ENCODE results near the gene GABRD.

GABRD gene

GRCh38 chr1:2009101-2010053, 9.8 kb upstream of the GABRD start:
- intact Hi-C loops (cut with DNase I): no loop called here
- DNase-seq: no peak

GRCh38 chr1:2014181-2014580, 5.0 kb upstream of the GABRD start:
- intact Hi-C loops (cut with DNase I): no loop called here

GRCh38 chr1:2014741-2015735, 4.1 kb upstream of the GABRD start:
- no peak for DNase-seq
- intact Hi-C loops (cut with DNase I): no loop called here

More at GRCh38 chr1:2014181-2014580, 5.0 kb upstream of the GABRD start:
- DNase-seq: no peak

GRCh38 chr1:2016123-2016522, 3.0 kb upstream of the GABRD start:
- intact Hi-C loops (cut with DNase I): no loop called here
- DNase-seq: no peak

- no peak for DNase-seq
Observed at GRCh38 chr1:2018217-2019171, 651 bp upstream of the GABRD start.

GRCh38 chr1:2019571-2020309, 595 bp downstream of the GABRD start:
- peak in 2 of 42 donors; percentile 37 to 40 for DNase-seq
- intact Hi-C loops (cut with DNase I): no loop called here

More at GRCh38 chr1:2018217-2019171, 651 bp upstream of the GABRD start:
- intact Hi-C loops (cut with DNase I): no loop called here

- intact Hi-C loops (cut with DNase I): no loop called here
- DNase-seq: no peak
Observed at GRCh38 chr1:2020310-2020655, 1.1 kb downstream of the GABRD start.

- DNase-seq: peak; percentile 59 to 95 (median 83)
- intact Hi-C loops (cut with DNase I): no loop called here
Observed at GRCh38 chr1:2021550-2021949, 2.4 kb downstream of the GABRD start.

GRCh38 chr1:2022063-2022770, 3.1 kb downstream of the GABRD start:
- peak in 2 of 42 donors; percentile 36 to 54 for DNase-seq
- intact Hi-C loops (cut with DNase I): no loop called here

GRCh38 chr1:2023187-2023586, 4.0 kb downstream of the GABRD start:
- DNase-seq: peak in 1 of 42 donors; percentile 23
- intact Hi-C loops (cut with DNase I): no loop called here

- intact Hi-C loops (cut with DNase I): no loop called here
- DNase-seq: no peak
Observed at GRCh38 chr1:2024451-2024850, 5.3 kb downstream of the GABRD start.

GRCh38 chr1:2024887-2025286, 5.7 kb downstream of the GABRD start:
- DNase-seq: no peak
- intact Hi-C loops (cut with DNase I): no loop called here

- intact Hi-C loops (cut with DNase I): no loop called here
- peak in 4 of 42 donors; percentile 20 to 48 (median 44) for DNase-seq
Observed at GRCh38 chr1:2025491-2025981, 6.4 kb downstream of the GABRD start.

GRCh38 chr1:2027961-2028583, 8.9 kb downstream of the GABRD start:
- intact Hi-C loops (cut with DNase I): no loop called here
- no peak for DNase-seq

GRCh38 chr1:2028870-2029560, 9.9 kb downstream of the GABRD start:
- intact Hi-C loops (cut with DNase I): no loop called here
- DNase-seq: no peak

GRCh38 chr1:2029561-2029960, 10.4 kb downstream of the GABRD start:
- DNase-seq: no peak
- intact Hi-C loops (cut with DNase I): no loop called here
